Ovary (tissue), 3 donors: Measurements from ENCODE around the gene TRMT1.

Experiments
- CTCF ChIP-seq, 3 donors: fragments of 450-650 bp in 2 of 3; fragments of 200-600 bp in 1 of 3; IDR thresholded peaks; one replicate each; pipeline versions ENCODE4 v1.5.1 to v1.8.0; 2016 to 2022; ENCODE audit warnings: antibody characterized with exemption in 3 of 3, mild to moderate bottlenecking in 1 of 3
- EP300 ChIP-seq: sonication (generic); formaldehyde crosslinking; IDR thresholded peaks from one replicate; pipeline ENCODE4 v1.6.1; 2017; ENCODE audit warnings: antibody characterized with exemption
- donor health status: DM: no; HTN: no; CAD: no.

GRCh38 chr19:13116282-13117175 lies at the start of gene TRMT1:
- TF ChIP-seq CTCF (IDR thresholded peaks at IDR 0.05), result peak in 1 of 3 donors; percentile 21
- no peak for TF ChIP-seq EP300
